ENCODE results near the gene SMARCA4.

DNA sequence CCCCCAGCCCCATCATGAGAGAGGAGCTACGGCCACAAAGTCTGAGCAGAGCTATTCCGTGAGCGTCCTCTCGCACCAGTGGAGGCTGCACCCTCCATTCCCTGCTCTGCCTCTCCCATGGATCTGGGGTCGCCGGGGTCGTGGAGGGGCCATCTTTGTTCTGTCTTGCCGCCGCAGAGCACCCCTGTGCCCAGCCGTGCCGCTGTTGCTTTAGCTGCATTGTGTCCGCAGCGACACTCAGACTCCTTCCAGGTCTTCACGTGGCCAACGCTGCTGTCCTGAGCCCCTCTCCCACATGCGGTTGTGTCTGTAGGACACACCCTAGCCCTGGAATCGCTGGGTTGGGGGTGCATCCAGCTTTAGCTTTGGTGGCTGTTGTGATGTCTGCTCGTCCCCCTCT, 48.2 kb upstream of the SMARCA4 start:
- TF ChIP-seq, protein P1, sequence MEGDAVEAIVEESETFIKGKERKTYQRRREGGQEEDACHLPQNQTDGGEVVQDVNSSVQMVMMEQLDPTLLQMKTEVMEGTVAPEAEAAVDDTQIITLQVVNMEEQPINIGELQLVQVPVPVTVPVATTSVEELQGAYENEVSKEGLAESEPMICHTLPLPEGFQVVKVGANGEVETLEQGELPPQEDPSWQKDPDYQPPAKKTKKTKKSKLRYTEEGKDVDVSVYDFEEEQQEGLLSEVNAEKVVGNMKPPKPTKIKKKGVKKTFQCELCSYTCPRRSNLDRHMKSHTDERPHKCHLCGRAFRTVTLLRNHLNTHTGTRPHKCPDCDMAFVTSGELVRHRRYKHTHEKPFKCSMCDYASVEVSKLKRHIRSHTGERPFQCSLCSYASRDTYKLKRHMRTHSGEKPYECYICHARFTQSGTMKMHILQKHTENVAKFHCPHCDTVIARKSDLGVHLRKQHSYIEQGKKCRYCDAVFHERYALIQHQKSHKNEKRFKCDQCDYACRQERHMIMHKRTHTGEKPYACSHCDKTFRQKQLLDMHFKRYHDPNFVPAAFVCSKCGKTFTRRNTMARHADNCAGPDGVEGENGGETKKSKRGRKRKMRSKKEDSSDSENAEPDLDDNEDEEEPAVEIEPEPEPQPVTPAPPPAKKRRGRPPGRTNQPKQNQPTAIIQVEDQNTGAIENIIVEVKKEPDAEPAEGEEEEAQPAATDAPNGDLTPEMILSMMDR (IDR thresholded peaks at IDR 0.05): no peak
- TF ChIP-seq POLR2A (IDR thresholded peaks at IDR 0.05; ENCODE audit: low read depth) (no peak), POLR2AphosphoS5 (IDR thresholded peaks at IDR 0.05) (no peak), EP300 (IDR thresholded peaks at IDR 0.05) (no peak)

Data from esophagus muscularis mucosa (tissue), 4 donors.